ENCODE results near the gene CA5B. TPM values are rescaled to one million over a fixed set of nuclear protein-coding genes. Genes with fewer than 3 reads are reported as not detected.

CA5B gene
- total and polyA plus RNA-seq, 8 donors, result 1.9 to 7.9 (median 4.9) TPM

GRCh38 chrX:15714529-15714928, 23.5 kb upstream of the CA5B start:
- 74 to 81% methylated on average over 1 of the region's 1 CpG for WGBS, 2 donors
- DNase-seq (peak in 4 of 6 donors; percentile 13 to 48 (median 41)), FAIRE-seq (no peak), ATAC-seq (peak; percentile 56 to 74 (median 62))
- H3K27ac ChIP-seq, result peak overlapping the region in 1 of 4 donors; percentile 36
- no peaks in the 10 kb centered on the region for H3K27me3 ChIP-seq
- H3K9me3 ChIP-seq, result no peaks in the 10 kb centered on the region
- no peaks in the 10 kb centered on the region for H3K4me1 ChIP-seq
- H3K36me3 ChIP-seq, result no peaks in the 10 kb centered on the region
- no peak overlapping the region for H3K4me3 ChIP-seq
- intact Hi-C loops (cut with DNase I), result no loop called here
- TF ChIP-seq CTCF (IDR thresholded peaks at IDR 0.05), result no peak

- peak overlapping the region in 2 of 4 donors; percentile 37 to 57 for H3K27ac ChIP-seq
- peak; percentile 50 to 69 (median 63) for ATAC-seq
- intact Hi-C loops (cut with DNase I), result no loop called here
- 38 to 52% methylated on average over 9 of the region's 9 CpGs for WGBS, 2 donors
- no peaks in the 10 kb centered on the region for H3K36me3 ChIP-seq
- FAIRE-seq, result no peak
- H3K4me1 ChIP-seq, result no peaks in the 10 kb centered on the region
- DNase-seq, result no peak
- H3K4me3 ChIP-seq, result no peak overlapping the region
- no peaks in the 10 kb centered on the region for H3K9me3 ChIP-seq
- no peak for TF ChIP-seq CTCF (IDR thresholded peaks at IDR 0.05)
- no peaks in the 10 kb centered on the region for H3K27me3 ChIP-seq
These were observed 19.6 kb upstream of the CA5B start for GRCh38 chrX:15718283-15718970.

GRCh38 chrX:15719324-15719968, 18.6 kb upstream of the CA5B start:
- WGBS, 2 donors, result 77 to 86% methylated on average over 4 of the region's 4 CpGs
- no peak for FAIRE-seq

GRCh38 chrX:15721911-15722310, 16.2 kb upstream of the CA5B start:
- TF ChIP-seq CTCF (IDR thresholded peaks at IDR 0.05), result no peak
- Histone ChIP-seq H3K27ac (no peak overlapping the region), H3K27me3 (no peaks in the 10 kb centered on the region), H3K4me1 (no peaks in the 10 kb centered on the region), H3K4me3 (no peak overlapping the region), H3K9me3 (no peaks in the 10 kb centered on the region), H3K36me3 (no peaks in the 10 kb centered on the region)
- 0 to 41% methylated on average over 1 of the region's 1 CpG for WGBS, 2 donors
- DNase-seq, result no peak
- ATAC-seq, result no peak
- no peak for FAIRE-seq
- intact Hi-C loops (cut with DNase I), result no loop called here

More at GRCh38 chrX:15719324-15719968, 18.6 kb upstream of the CA5B start:
- Histone ChIP-seq H3K9me3 (no peaks in the 10 kb centered on the region), H3K27ac (peak overlapping the region in 2 of 4 donors; percentile 37 to 57), H3K4me1 (no peaks in the 10 kb centered on the region), H3K4me3 (no peak overlapping the region), H3K27me3 (no peaks in the 10 kb centered on the region), H3K36me3 (no peaks in the 10 kb centered on the region)
- intact Hi-C loops (cut with DNase I), result no loop called here
- ATAC-seq (peak in 2 of 4 donors; percentile 51 to 54), DNase-seq (no peak)
- no peak for TF ChIP-seq CTCF (IDR thresholded peaks at IDR 0.05)
